CD8-positive, alpha-beta memory T cell (primary cell): ENCODE measurements around the gene KANK4. TPM values are rescaled to one million over a fixed set of nuclear protein-coding genes. Genes with fewer than 3 reads are reported as not detected.

ENCODE experiments used
- CTCF ChIA-PET: fragments of 350-600 bp; sonication (Branson Sonifier 250); formaldehyde crosslinking; loops from one replicate; lab custom pipeline; 2021; ENCODE audit warnings: antibody characterized with exemption; lab: Charles Lee
- POLR2A ChIA-PET: fragments of 350-600 bp; sonication (Branson Sonifier 250); formaldehyde crosslinking; loops from one replicate; lab custom pipeline; 2021; ENCODE audit warnings: antibody characterized with exemption; lab: Charles Lee
- DNase-seq, 5 donors: peaks; one replicate each; pipeline versions ENCODE4 v3.0.0 to v3.0.0-alpha.2; 2020 to 2022; ENCODE audit warnings: mixed read lengths in 1 of 5
- H3K27ac ChIP-seq: one replicate; pipeline ENCODE4 v1.7.0; 2013; ENCODE audit warnings: low read depth, mild to moderate bottlenecking, low read length, moderate library complexity
- H3K27me3 ChIP-seq: 2 replicates; pipeline ENCODE4 v1.7.0; 2013; ENCODE audit warnings: low read length, mild to moderate bottlenecking; ENCODE audit not compliant: insufficient read depth, poor library complexity, severe bottlenecking
- H3K36me3 ChIP-seq: 2 replicates; pipeline ENCODE4 v1.7.0; 2013; ENCODE audit warnings: mild to moderate bottlenecking, low read length, moderate library complexity; ENCODE audit not compliant: insufficient read depth
- H3K4me1 ChIP-seq: 2 replicates; pipeline ENCODE4 v1.7.0; 2013; ENCODE audit warnings: mild to moderate bottlenecking, low read length, moderate library complexity; ENCODE audit not compliant: insufficient read depth
- H3K4me3 ChIP-seq: 2 replicates; pipeline ENCODE4 v1.7.0; 2013; ENCODE audit warnings: mild to moderate bottlenecking, low read length
- H3K9me3 ChIP-seq: 2 replicates; pipeline ENCODE4 v1.7.0; 2013; ENCODE audit warnings: mild to moderate bottlenecking, low read length
- H3K27ac Mint-ChIP-seq, 8 donors: one replicate each; pipeline ENCODE4 v1.8.0; 2020 to 2021; ENCODE audit warnings: mixed read lengths in 8 of 8, mild to moderate bottlenecking in 6 of 8, inconsistent platforms in 3 of 8, moderate library complexity in 3 of 8
- H3K27me3 Mint-ChIP-seq, 2 donors: one replicate each; pipeline ENCODE4 v1.8.0; 2020 to 2021; ENCODE audit warnings: mixed read lengths in 2 of 2, mild to moderate bottlenecking in 1 of 2, moderate library complexity in 1 of 2
- H3K36me3 Mint-ChIP-seq, 3 donors: one replicate each; pipeline ENCODE4 v1.8.0; 2020 to 2021; ENCODE audit warnings: mixed read lengths in 3 of 3, inconsistent platforms in 1 of 3, mild to moderate bottlenecking in 1 of 3
- H3K4me1 Mint-ChIP-seq, 3 donors: one replicate each; pipeline ENCODE4 v1.8.0; 2020 to 2021; ENCODE audit warnings: mixed read lengths in 3 of 3, inconsistent platforms in 1 of 3, mild to moderate bottlenecking in 1 of 3
- H3K4me3 Mint-ChIP-seq, 7 donors: one replicate each; pipeline ENCODE4 v1.8.0; 2020 to 2021; ENCODE audit warnings: mixed read lengths in 7 of 7, mild to moderate bottlenecking in 6 of 7, moderate library complexity in 4 of 7, inconsistent platforms in 2 of 7
- H3K9me3 Mint-ChIP-seq, 5 donors: one replicate each; pipeline ENCODE4 v1.8.0; 2020 to 2022; ENCODE audit warnings: mixed read lengths in 5 of 5, mild to moderate bottlenecking in 3 of 5, moderate library complexity in 2 of 5, inconsistent platforms in 1 of 5
- polyA plus RNA-seq: library from polyadenylated mRNA; unstranded; fragments of 300-500 nt; fragmentation: Illumina TruSeq; gene quantifications from one replicate; pipeline ENCODE4 v1.2.3, GENCODE V29; 2021
- total RNA-seq, 2 experiments: library from RNA; stranded (reverse); gene quantifications; one replicate each; pipeline ENCODE4 v1.2.3, GENCODE V29; 2021

Gene KANK4
- total and polyA plus RNA-seq, 3 experiments from 2014 or later, result not detected

DNA sequence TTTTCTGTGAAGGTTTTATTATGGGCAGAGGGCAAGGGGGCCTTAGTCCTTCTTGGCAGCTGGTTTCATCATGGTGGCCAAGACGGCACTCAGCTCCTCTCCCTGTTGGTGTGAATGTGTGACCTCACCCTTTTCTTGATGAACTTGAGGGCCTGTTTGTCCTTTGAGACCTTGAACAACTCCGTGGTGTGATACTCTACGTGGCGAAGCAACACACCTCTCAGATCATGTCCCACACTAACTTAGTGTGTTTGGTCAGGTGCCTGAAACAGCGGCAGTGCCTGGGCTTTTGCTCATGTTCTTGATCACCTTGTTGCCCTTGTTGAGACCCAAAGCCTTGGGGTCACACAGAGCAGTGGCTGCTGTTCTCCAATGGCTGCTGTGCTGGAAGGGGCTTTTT is 111.1 kb downstream of the KANK4 start:
- no peaks in the 10 kb centered on the region for H3K4me1 Mint-ChIP-seq
- Histone ChIP-seq H3K27me3 (no peaks in the 10 kb centered on the region), H3K4me1 (no peaks in the 10 kb centered on the region), H3K27ac (no peak overlapping the region), H3K9me3 (no peaks in the 10 kb centered on the region), H3K4me3 (no peak overlapping the region), H3K36me3 (no peaks in the 10 kb centered on the region)
- no peak for DNase-seq
- peaks cover 11 to 20% (median 15%) of the 10 kb centered on the region in 5 donors for H3K9me3 Mint-ChIP-seq
- CTCF ChIA-PET, result no interaction called here
- H3K27me3 Mint-ChIP-seq, result peaks cover 7 to 8% of the 10 kb centered on the region in 2 donors
- POLR2A ChIA-PET, result no interaction called here
- H3K36me3 Mint-ChIP-seq, result peaks cover 0 to 9% (median 4%) of the 10 kb centered on the region in 3 donors
- no peak overlapping the region for H3K27ac Mint-ChIP-seq
- H3K4me3 Mint-ChIP-seq, result no peak overlapping the region

DNA sequence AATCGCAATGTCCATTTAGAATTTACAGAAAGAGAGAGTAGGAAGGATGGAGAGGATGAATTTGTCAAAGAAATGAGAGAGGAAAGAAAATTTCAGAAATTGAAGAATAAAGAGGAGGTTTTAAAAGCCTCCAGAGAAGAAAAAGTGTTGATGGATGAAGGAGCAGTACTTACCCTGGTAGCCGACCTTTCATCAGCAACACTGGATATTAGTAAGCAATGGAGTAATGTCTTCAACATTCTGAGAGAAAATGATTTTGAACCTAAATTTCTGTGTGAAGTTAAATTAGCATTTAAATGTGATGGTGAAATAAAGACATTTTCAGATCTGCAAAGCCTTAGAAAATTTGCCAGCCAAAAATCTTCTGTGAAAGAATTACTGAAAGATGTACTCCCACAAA is 112.0 kb downstream of the KANK4 start:
- CTCF ChIA-PET, result no interaction called here
- H3K27me3 Mint-ChIP-seq, result peaks cover 7 to 8% of the 10 kb centered on the region in 2 donors
- H3K36me3 Mint-ChIP-seq, result peaks cover 0 to 9% (median 4%) of the 10 kb centered on the region in 3 donors

GRCh38 chr1:62198781-62199125 is 120.5 kb downstream of the KANK4 start:
- Mint-ChIP-seq H3K27me3 (peaks cover 24 to 27% of the 10 kb centered on the region in 2 donors), H3K4me3 (no peak overlapping the region), H3K27ac (peak overlapping the region in 1 of 8 donors; percentile 44), H3K9me3 (peaks cover 0 to 3% (median 0%) of the 10 kb centered on the region in 5 donors), H3K4me1 (peaks cover 0 to 6% (median 5%) of the 10 kb centered on the region in 3 donors), H3K36me3 (peaks cover 0 to 4% (median 0%) of the 10 kb centered on the region in 3 donors)
- no peaks in the 10 kb centered on the region for H3K4me1 ChIP-seq
- no peaks in the 10 kb centered on the region for H3K9me3 ChIP-seq
- H3K4me3 ChIP-seq, result no peak overlapping the region
- DNase-seq, result no peak
- H3K27me3 ChIP-seq, result no peaks in the 10 kb centered on the region
- POLR2A ChIA-PET, result no interaction called here
- no peaks in the 10 kb centered on the region for H3K36me3 ChIP-seq
- CTCF ChIA-PET, result no interaction called here
- H3K27ac ChIP-seq, result no peak overlapping the region

More for the DNA sequence above, 112.0 kb downstream of the KANK4 start:
- Histone ChIP-seq H3K27ac (no peak overlapping the region), H3K36me3 (no peaks in the 10 kb centered on the region), H3K9me3 (no peaks in the 10 kb centered on the region), H3K4me3 (no peak overlapping the region), H3K27me3 (no peaks in the 10 kb centered on the region), H3K4me1 (no peaks in the 10 kb centered on the region)
- no peak for DNase-seq
- no peak overlapping the region for H3K4me3 Mint-ChIP-seq
- no peak overlapping the region for H3K27ac Mint-ChIP-seq
- POLR2A ChIA-PET, result no interaction called here
- no peaks in the 10 kb centered on the region for H3K4me1 Mint-ChIP-seq
- H3K9me3 Mint-ChIP-seq, result peaks cover 9 to 20% (median 15%) of the 10 kb centered on the region in 5 donors

- H3K4me3 Mint-ChIP-seq, result no peak overlapping the region
- Histone ChIP-seq H3K27ac (no peak overlapping the region), H3K4me1 (no peaks in the 10 kb centered on the region), H3K27me3 (no peaks in the 10 kb centered on the region), H3K36me3 (no peaks in the 10 kb centered on the region), H3K4me3 (no peak overlapping the region), H3K9me3 (no peaks in the 10 kb centered on the region)
- no peak for DNase-seq
- CTCF ChIA-PET, result no interaction called here
- H3K4me1 Mint-ChIP-seq, result peaks cover 0 to 6% (median 5%) of the 10 kb centered on the region in 3 donors
- POLR2A ChIA-PET, result no interaction called here
- peaks cover 29 to 32% of the 10 kb centered on the region in 2 donors for H3K27me3 Mint-ChIP-seq
- H3K9me3 Mint-ChIP-seq, result peaks cover 0 to 3% (median 0%) of the 10 kb centered on the region in 5 donors
- H3K36me3 Mint-ChIP-seq, result peaks cover 0 to 4% (median 0%) of the 10 kb centered on the region in 3 donors
- H3K27ac Mint-ChIP-seq, result no peak overlapping the region
These were observed 121.0 kb downstream of the KANK4 start for GRCh38 chr1:62198069-62198780.

- H3K27me3 ChIP-seq, result no peaks in the 10 kb centered on the region
- Mint-ChIP-seq H3K9me3 (peaks cover 0 to 3% (median 0%) of the 10 kb centered on the region in 5 donors), H3K36me3 (peaks cover 0 to 4% (median 0%) of the 10 kb centered on the region in 3 donors), H3K4me3 (no peak overlapping the region), H3K27me3 (peaks cover 33 to 39% of the 10 kb centered on the region in 2 donors), H3K27ac (no peak overlapping the region), H3K4me1 (peaks cover 0 to 6% (median 5%) of the 10 kb centered on the region in 3 donors)
- POLR2A ChIA-PET, result no interaction called here
- no peak overlapping the region for H3K27ac ChIP-seq
- no peaks in the 10 kb centered on the region for H3K4me1 ChIP-seq
- H3K4me3 ChIP-seq, result no peak overlapping the region
- CTCF ChIA-PET, result no interaction called here
- H3K36me3 ChIP-seq, result no peaks in the 10 kb centered on the region
- no peaks in the 10 kb centered on the region for H3K9me3 ChIP-seq
- no peak for DNase-seq
These were observed 123.0 kb downstream of the KANK4 start for GRCh38 chr1:62196086-62196690.

GRCh38 chr1:62194651-62195544 is 124.3 kb downstream of the KANK4 start, which contains the start of gene L1TD1:
L1TD1 (plus strand) TSS chr1:62194849; CDS start chr1:62206629, 11,780 bp downstream.
- Mint-ChIP-seq H3K9me3 (peaks cover 0 to 3% (median 0%) of the 10 kb centered on the region in 5 donors), H3K27ac (no peak within 1 kb of the TSS), H3K36me3 (peaks cover 0 to 4% (median 0%) of the 10 kb centered on the region in 3 donors), H3K4me3 (no peak within 1 kb of the TSS), H3K4me1 (peaks cover 0 to 6% (median 5%) of the 10 kb centered on the region in 3 donors), H3K27me3 (peaks cover 33 to 39% of the 10 kb centered on the region in 2 donors)
- ChIA-PET POLR2A (no interaction called here), CTCF (no interaction called here)
- H3K27me3 ChIP-seq, result no peaks in the 10 kb centered on the region
- H3K4me1 ChIP-seq, result no peaks in the 10 kb centered on the region
- H3K36me3 ChIP-seq, result no peaks in the 10 kb centered on the region
- H3K4me3 ChIP-seq, result no peak within 1 kb of the TSS
- H3K27ac ChIP-seq, result no peak within 1 kb of the TSS
- H3K9me3 ChIP-seq, result no peaks in the 10 kb centered on the region
- DNase-seq, result no peak

DNA sequence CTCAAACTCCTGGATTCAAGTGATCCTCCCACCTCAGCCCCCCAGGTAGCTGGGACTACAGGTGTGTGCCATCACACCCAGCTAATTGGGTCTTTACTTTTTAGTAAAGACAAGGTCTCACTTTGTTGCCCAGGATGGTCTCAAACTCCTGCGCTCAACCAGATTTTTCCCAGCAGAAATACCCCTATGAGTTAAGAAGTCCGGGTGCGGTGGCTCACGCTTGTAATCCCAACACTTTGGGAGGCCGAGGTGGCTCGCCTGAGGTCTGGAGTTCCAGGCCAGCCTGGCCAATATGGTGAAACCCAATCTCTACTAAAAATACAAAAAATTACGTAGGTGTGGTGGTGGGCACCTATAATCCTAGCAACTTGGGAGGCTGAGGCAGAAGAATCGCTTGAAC is 131.1 kb downstream of the KANK4 start:
- Mint-ChIP-seq H3K4me1 (no peaks in the 10 kb centered on the region), H3K27me3 (peaks cover 2 to 9% of the 10 kb centered on the region in 2 donors), H3K27ac (no peak overlapping the region), H3K4me3 (no peak overlapping the region), H3K36me3 (no peaks in the 10 kb centered on the region), H3K9me3 (no peaks in the 10 kb centered on the region)
- Histone ChIP-seq H3K4me1 (no peaks in the 10 kb centered on the region), H3K36me3 (no peaks in the 10 kb centered on the region), H3K27ac (no peak overlapping the region), H3K9me3 (no peaks in the 10 kb centered on the region), H3K4me3 (no peak overlapping the region), H3K27me3 (no peaks in the 10 kb centered on the region)
- DNase-seq, result no peak
- ChIA-PET CTCF (no interaction called here), POLR2A (no interaction called here)
